ENCODE measurements around the gene SPEG.

GRCh38 chr2:219527076-219527394, 92.4 kb downstream of the SPEG start:
- TF ChIP-seq AFF4 (CRISPR knock-in tag; IDR thresholded peaks at IDR 0.05) (no peak), E2F1 (CRISPR knock-in tag; IDR thresholded peaks at IDR 0.05) (no peak), EP300 (IDR thresholded peaks at IDR 0.05; ENCODE audit: low read depth in 2 of 2, low read length in 2 of 2) (no peak), EP300 (CRISPR knock-in tag; IDR thresholded peaks at IDR 0.05; ENCODE audit: borderline replicate concordance) (no peak), NR2F1 (CRISPR knock-in tag; IDR thresholded peaks at IDR 0.05) (no peak), ZBTB8A (CRISPR knock-in tag; IDR thresholded peaks at IDR 0.05; ENCODE audit: borderline replicate concordance, low read depth) (no peak), REPIN1 (CRISPR knock-in tag; IDR thresholded peaks at IDR 0.05; ENCODE audit: borderline replicate concordance, low read depth) (no peak), ZNF33A (CRISPR knock-in tag; IDR thresholded peaks at IDR 0.05; ENCODE audit: borderline replicate concordance) (no peak), ZBTB7A (CRISPR knock-in tag; IDR thresholded peaks at IDR 0.05) (no peak), FIP1L1 (IDR thresholded peaks at IDR 0.05; ENCODE audit: borderline replicate concordance, insufficient read depth, low read depth, low read length) (no peak), ZNF225 (CRISPR knock-in tag; IDR thresholded peaks at IDR 0.05) (no peak)
